Testis (tissue), 3 donors: ENCODE results near the gene SLC22A2. TPM values are rescaled to one million over a fixed set of nuclear protein-coding genes. Genes with fewer than 3 reads are reported as not detected.

Experiments
- DNase-seq: peaks from one replicate; pipeline ENCODE4 v3.0.0-alpha.2; 2019
- H3K27ac ChIP-seq, 2 donors: fragments of 200-600 bp; sonication (generic); one replicate each; pipeline ENCODE4 v1.5.1; 2019
- H3K27me3 ChIP-seq: fragments of 200-600 bp; sonication (generic); one replicate; pipeline ENCODE4 v1.5.1; 2019
- H3K36me3 ChIP-seq: fragments of 200-600 bp; sonication (generic); one replicate; pipeline ENCODE4 v1.5.1; 2017; ENCODE audit warnings: low read depth; ENCODE audit errors: missing control alignments
- H3K4me1 ChIP-seq: fragments of 200-600 bp; sonication (generic); one replicate; pipeline ENCODE4 v1.5.1; 2019
- H3K4me3 ChIP-seq, 2 donors: fragments of 200-600 bp; sonication (generic); one replicate each; pipeline ENCODE4 v1.5.1; 2017 to 2019
- H3K9me3 ChIP-seq: fragments of 200-600 bp; sonication (generic); one replicate; pipeline ENCODE4 v1.5.1; 2017
- POLR2A ChIP-seq: fragments of 450-650 bp; IDR thresholded peaks from one replicate; pipeline ENCODE4 v1.6.1; 2017; ENCODE audit warnings: antibody characterized with exemption, mild to moderate bottlenecking, moderate library complexity
- WGBS, 2 donors: methylation state at CpG; one replicate each; pipeline ENCODE4 v1.1.5; 2018; 5-methylcytosine and 5-hydroxymethylcytosine counted together
- intact Hi-C: fragments of 100-400 bp; cut with DNase I; formaldehyde crosslinking; loops from one replicate; pipeline ENCODE4 v1.15.1; 2023; ENCODE audit warnings: low total_unique reads
- polyA plus RNA-seq: library from polyadenylated mRNA; stranded (reverse); fragments of 350-450 nt; fragmentation: Illumina TruSeq; extraction: RNeasy Lipid Tissue Mini Kit (QIAGEN cat#74804); gene quantifications from one replicate; pipeline ENCODE4 v1.2.3, GENCODE V29; 2014; ENCODE audit warnings: low read depth, low replicate concordance; ENCODE audit not compliant: insufficient read depth
- total RNA-seq, 2 donors: library from RNA; depleted of rRNA; stranded (reverse); fragments of >200 nt; gene quantifications; one replicate each; pipeline ENCODE4 v1.2.3, GENCODE V29; 2016
- TF ChIP-seq, protein P1 (sequence below), 3 experiments: fragments of 450-650 bp in 2 of 3; fragments of 200-600 bp in 1 of 3; sonication (generic) in 1 of 3; IDR thresholded peaks; one replicate each; pipeline ENCODE4 v1.5.1; 2016 to 2019; ENCODE audit warnings: antibody characterized with exemption in 3 of 3, mild to moderate bottlenecking in 2 of 3, moderate library complexity in 1 of 3

The SLC22A2 gene
- total and polyA plus RNA-seq, 3 donors from 2014 or later = 0.24 to 0.99 (median 0.34) TPM

- intact Hi-C loops = no loop called here
- DNase-seq = no peak
These were observed 30.9 kb downstream of the SLC22A2 start for GRCh38 chr6:160227769-160228161.

GRCh38 chr6:160227038-160227768 is 31.4 kb downstream of the SLC22A2 start:
- WGBS, 2 donors = 82 to 88% methylated on average over 4 of the region's 4 CpGs
- TF ChIP-seq, protein P1, sequence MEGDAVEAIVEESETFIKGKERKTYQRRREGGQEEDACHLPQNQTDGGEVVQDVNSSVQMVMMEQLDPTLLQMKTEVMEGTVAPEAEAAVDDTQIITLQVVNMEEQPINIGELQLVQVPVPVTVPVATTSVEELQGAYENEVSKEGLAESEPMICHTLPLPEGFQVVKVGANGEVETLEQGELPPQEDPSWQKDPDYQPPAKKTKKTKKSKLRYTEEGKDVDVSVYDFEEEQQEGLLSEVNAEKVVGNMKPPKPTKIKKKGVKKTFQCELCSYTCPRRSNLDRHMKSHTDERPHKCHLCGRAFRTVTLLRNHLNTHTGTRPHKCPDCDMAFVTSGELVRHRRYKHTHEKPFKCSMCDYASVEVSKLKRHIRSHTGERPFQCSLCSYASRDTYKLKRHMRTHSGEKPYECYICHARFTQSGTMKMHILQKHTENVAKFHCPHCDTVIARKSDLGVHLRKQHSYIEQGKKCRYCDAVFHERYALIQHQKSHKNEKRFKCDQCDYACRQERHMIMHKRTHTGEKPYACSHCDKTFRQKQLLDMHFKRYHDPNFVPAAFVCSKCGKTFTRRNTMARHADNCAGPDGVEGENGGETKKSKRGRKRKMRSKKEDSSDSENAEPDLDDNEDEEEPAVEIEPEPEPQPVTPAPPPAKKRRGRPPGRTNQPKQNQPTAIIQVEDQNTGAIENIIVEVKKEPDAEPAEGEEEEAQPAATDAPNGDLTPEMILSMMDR (IDR thresholded peaks at IDR 0.05) = no peak
- no peak for TF ChIP-seq POLR2A
- no peak overlapping the region for H3K4me3 ChIP-seq
- H3K36me3 ChIP-seq = no peaks in the 10 kb centered on the region
- intact Hi-C loops = no loop called here
- no peaks in the 10 kb centered on the region for H3K9me3 ChIP-seq
- DNase-seq = no peak
- H3K27ac ChIP-seq = no peak overlapping the region
- peaks cover 4% of the 10 kb centered on the region for H3K4me1 ChIP-seq
- H3K27me3 ChIP-seq = no peaks in the 10 kb centered on the region

More at GRCh38 chr6:160227769-160228161, 30.9 kb downstream of the SLC22A2 start:
- no peaks in the 10 kb centered on the region for H3K36me3 ChIP-seq
- peaks cover 1% of the 10 kb centered on the region for H3K4me1 ChIP-seq
- H3K4me3 ChIP-seq = no peak overlapping the region
- TF ChIP-seq, protein P1 (IDR thresholded peaks at IDR 0.05) = no peak
- TF ChIP-seq POLR2A = no peak
- no peaks in the 10 kb centered on the region for H3K9me3 ChIP-seq
- no peaks in the 10 kb centered on the region for H3K27me3 ChIP-seq
- 46 to 60% methylated on average over 1 of the region's 1 CpG for WGBS, 2 donors
- no peak overlapping the region for H3K27ac ChIP-seq

DNA sequence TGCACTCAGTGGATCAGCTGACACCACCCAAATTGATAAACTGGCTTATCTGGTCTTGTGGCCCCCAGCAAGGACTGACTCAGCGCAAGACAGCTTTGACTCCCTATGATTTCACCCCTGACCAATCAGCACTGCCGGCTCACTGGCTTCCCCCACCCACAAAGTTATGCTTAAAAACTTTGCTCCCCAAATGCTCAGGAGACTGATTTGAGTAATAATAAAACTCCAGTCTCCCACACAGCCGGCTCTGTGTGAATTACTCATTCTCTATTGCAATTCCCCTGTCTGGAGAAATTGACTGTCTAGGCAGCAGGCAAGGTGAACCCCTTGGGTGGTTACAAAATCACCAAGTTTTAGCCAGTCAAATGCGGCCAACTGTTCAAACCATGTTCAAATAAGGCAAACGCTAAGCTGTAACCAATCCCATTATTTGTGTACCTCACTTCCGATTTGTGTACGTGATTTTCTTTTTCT is 32.5 kb downstream of the SLC22A2 start:
- peaks cover 4% of the 10 kb centered on the region for H3K4me1 ChIP-seq
- H3K4me3 ChIP-seq = no peak overlapping the region
- H3K27me3 ChIP-seq = no peaks in the 10 kb centered on the region
- DNase-seq = no peak
- H3K36me3 ChIP-seq = no peaks in the 10 kb centered on the region
- TF ChIP-seq POLR2A = no peak
- TF ChIP-seq, protein P1 (IDR thresholded peaks at IDR 0.05) = no peak
- H3K9me3 ChIP-seq = no peaks in the 10 kb centered on the region
- WGBS, 2 donors = 81% methylated on average over 7 of the region's 7 CpGs
- intact Hi-C loops = no loop called here
- no peak overlapping the region for H3K27ac ChIP-seq

DNA sequence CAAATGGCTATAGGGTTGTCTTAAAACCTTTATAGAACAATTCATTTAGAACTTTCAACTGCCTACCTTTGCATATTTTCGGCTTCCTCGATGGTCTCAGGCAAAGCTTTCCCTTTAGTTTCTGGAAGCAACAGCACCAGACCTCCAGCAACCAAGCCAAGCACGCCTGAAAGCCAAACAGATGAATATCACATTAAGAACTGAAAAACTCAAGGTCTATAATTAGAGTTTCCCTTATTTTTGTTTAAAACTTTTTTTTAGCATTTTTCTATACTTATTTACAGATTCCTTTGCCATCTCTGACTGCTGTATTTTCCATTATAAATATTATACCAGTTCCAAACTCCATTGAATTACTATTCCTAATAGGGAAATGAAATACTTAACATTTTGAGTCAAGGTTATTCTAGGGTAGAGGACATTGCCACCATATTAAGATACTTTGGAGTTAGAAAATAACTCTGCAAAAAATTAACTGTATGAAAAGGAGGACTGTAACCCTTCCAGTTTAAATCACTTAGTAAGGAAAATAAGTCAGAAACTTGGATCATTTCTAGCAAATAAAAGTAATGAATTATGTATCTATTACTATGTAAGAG is 33.9 kb downstream of the SLC22A2 start:
- Histone ChIP-seq H3K4me1 (peaks cover 4% of the 10 kb centered on the region), H3K9me3 (no peaks in the 10 kb centered on the region), H3K36me3 (no peaks in the 10 kb centered on the region), H3K4me3 (no peak overlapping the region), H3K27me3 (no peaks in the 10 kb centered on the region), H3K27ac (peak overlapping the region in 1 of 2 donors; percentile 39)
- TF ChIP-seq, protein P1 (IDR thresholded peaks at IDR 0.05) = no peak
- no peak for TF ChIP-seq POLR2A
- intact Hi-C loops = no loop called here
- DNase-seq = no peak
- 66% methylated on average over 3 of the region's 3 CpGs for WGBS, 2 donors
